ENCODE measurements around the gene TUT4.

Gene TUT4

DNA sequence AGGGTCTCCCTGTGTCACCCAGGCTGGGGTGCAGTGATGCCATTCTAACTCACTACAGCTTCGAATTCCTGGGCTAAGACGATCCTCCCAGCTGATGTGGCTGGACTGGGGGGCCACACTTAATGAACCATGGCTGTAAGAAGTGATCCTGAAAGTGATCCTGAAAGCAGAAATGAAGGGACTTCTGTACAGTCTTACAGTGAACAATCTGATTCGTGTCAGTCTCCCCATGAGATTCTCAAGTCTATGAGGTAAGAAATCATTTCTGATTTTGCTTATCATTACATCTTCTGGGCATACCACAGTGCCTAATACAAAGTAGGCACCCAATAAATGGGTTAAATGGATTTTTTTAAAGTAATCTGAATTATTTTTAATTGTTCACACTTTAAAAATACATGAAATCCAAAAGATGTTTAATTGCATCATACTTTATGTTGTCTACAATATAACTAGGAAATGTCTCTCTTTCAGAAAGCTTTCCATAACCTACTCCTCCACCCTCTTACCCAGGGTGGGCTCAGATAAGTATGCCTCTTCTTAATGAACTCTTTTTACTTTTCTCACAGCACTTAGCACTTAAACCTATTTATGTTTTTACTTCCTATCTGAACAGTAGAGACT, 21.5 kb downstream of the TUT4 start:
- DNase-seq = no peak

DNA sequence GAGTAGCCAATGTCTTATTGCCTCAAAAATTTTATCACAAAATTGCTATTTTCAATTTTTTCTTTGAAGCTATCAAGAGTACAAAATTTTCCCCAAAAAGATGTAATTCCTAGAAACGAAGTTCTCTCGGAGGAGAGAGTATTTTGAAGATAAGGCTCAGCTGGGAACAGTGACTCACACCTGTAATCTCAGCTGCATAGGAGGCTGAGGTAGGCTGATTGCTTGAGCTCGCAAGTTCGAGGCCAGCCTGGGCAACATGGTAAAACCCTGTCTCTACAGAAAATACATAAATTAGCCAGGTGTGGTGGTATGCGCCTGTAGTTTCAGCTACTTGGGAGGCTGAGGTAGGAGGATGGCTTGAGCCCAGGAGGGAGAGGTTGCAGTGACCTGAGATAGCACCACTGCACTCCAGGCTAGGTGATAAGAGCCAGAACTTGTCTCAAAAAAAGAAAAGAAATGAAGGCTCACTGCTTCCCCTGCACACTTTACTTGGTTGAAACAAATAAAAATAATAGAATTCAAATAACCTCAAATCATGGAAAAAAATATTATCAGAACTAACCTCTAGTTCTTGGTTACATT, 22.2 kb downstream of the TUT4 start:
- no peak for DNase-seq

DNA sequence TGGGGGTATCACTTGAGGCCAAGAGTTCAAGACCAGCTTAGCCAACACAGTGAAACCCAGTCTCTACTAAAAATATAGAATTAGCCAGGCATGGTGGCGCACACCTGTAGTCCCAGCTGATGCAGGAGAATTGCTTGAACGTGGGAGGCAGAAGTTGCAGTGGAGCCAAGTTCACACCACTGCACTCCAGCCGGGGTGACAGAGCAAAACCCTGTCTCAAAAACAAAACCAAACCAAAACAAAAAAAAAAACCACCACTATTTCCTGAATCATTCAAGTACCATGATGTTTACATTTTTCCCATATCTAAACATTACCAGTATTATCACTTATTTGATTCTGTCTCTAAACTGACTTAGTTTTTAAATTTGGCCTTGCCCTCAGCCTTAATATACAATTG, 29.5 kb downstream of the TUT4 start:
- peak; percentile 19 for DNase-seq

DNA sequence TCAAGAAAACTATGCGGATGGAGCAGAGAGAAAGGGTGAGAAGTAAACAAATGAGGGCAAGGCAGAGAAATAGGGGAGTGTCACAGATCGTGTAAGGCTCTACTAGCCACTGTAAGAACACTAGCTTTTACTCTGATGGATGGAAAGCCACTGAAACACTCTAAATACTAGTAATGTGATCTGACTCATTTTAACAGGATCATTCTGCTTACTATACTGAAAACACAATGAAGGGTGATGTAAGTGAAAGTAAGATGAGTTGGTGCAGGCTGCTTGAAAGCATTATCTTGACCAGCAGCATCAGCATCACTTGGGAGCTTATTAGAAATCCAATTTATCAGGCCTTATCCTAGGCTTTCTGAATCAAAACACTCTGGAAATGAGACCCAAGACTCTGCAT, 32.7 kb downstream of the TUT4 start:
- DNase-seq = no peak

DNA sequence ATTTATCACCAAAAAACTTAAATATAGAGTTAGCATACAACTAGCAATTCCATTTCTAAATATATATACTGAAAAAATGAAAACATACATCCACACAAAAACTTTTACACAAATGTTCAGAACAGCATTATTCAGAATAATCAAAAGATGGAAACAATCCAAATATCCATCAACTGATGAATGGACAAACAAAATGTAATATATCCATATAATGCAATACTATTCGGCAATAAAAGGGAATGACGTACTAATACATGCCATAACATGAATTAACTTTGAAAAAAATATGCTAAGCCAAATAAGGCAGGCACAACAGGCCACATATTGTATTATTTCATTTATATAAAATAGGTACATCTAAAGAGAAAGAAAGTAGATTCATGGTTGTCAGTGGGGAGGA, 33.9 kb downstream of the TUT4 start:
- no peak for DNase-seq

DNA sequence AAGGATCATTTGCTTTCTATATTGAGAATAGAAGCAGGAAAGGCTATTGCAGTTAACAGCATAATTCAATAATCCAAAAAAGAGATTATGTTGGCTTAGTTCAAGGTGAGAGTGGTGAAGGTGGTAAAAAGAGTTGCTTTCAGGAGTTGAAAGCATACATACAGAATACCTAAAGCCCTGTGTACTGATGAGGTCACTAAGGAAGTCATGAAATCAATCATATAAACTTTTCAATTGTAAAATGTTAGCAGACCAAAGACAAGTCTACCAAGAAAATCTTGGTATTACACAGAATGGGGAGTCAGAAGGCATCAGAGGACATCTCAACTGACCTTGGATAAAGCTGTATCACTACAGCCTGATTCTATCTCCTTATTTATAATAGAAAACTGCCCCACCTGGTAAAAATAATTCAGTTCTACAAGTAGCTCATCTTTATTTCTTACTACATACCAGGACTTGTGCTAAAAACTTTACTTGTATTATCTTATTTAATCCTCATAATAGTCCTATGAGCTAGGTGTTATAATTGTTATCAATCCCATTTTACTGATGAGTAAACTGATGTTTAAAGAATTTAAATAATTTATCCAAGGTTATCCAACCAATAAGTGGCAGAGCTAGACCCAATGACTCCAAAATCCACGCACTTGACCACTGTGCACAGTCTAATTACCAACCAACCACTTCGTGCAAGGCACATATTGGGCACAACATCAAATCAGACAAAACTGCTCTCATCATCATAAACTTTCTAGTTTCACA, 40.9 kb downstream of the TUT4 start:
- DNase-seq = no peak

DNA sequence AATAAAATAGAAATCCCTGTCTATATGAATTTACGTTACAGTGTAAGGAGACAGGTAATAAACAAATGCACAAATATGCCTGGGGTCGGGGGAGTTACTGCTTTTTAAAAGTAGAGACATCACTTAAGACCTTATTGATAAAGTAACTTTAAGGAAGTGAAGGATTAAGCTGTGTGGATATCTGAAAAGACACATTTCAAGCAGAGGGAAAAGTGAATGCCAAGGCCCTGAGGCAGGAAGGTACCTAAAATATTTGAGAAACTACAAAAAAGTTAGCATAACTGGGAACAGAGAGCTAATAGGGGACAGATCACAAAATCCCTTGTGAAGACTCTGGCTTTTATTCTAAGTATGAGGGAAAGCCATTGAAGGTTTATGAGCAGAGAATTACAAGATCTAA, 41.5 kb downstream of the TUT4 start:
- DNase-seq = no peak

DNA sequence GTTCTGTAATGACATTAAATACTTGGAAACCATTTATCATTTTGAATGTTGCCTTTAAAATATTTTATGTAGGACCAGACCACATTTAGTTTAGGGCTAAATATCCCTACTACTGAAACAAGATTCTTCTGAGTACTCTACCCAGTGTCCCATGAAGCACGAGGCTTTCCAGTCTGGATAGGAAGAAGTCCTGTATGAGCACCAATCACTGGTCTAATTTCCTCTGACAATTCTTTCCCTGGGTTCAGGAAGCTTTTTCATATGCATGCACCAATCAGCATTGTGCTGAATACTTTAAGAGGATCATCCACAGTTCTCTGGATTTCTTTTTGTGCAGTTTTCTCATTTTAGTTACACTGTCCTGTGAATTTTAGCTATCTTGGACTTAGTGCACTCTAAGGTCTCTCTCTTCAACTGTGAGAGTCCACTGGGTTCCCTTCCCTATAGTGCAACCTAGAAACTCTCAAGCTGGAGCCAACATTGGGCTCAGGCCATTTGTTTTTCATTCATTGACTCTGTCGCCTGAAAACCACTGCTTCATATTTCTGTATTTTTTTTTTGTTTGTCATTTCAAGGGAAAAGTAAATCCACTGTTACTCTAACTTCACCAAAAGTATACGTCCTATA, 45.9 kb downstream of the TUT4 start:
- no peak for DNase-seq

DNA sequence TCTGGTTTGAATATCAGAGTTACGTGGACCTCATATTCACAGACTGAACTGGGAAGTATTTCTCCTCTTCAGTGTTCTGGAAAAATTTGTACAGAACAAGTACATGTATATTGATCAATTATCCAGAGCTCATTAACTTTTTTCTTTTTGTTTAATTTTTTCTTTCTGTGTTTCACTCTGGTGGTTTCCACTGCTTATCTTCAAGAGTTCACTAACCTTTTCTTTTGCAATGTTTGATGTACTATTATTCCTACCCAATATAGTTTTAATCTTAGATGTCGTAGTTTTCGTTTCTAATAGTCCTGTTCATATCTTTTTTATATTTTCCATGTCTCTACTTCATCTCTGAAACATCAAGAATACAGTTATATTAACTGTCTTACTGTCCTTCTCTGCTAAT, 46.5 kb downstream of the TUT4 start:
- DNase-seq = no peak

DNA sequence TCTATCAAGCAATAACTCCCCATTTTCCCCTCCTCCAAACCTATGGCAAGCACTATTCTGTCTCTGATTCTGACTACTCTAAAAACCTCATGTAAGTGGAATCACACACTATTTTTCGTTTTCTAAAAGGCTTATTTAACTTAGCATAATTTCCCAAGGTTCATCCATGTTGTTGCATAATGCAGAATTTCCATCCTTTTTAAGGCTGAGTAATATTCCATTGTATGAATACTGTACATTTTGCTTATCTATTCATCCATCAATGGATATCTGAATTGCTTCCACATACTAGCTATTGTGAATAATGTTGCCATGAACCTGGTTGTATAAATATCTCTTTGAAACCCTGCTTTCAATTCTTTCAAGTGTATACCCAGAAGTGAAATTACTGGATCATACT, 48.2 kb downstream of the TUT4 start:
- DNase-seq = no peak

DNA sequence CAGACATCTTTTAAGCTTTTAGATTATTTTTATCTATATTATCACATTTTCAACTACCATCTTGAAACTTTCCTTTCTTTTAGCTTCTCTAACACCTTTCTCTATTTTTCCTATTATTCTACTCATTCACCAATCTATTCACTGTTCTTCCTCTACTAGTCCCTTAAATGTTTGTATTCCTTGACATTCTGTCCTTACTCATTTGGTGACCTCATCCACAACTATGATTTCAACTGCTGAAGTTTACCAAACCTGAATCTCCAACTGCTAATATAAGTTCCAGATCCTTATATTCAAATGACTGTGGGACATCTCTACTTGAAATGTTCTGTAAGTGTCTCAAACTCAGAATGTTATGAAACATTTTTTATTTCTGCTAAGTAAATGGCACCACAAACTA, 49.2 kb downstream of the TUT4 start:
- DNase-seq = no peak

DNA sequence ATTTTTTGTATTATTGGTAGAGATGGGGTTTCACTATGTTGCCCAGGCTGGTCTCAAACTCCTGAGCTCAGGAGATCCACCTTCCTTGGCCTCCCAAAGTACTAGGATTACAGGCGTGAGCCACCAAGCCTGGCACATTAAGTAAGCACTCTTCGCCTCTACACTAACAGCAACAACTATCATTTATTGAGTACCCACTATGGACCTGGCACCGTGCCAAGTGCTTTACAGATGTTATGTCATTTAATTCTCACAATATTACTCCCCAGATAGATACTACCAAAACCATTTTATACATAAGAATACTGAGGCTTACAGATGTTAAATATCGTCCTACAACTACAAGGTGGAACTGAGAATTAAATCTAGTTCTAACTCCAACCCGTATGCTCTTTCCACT, 50.1 kb downstream of the TUT4 start:
- no peak for DNase-seq

DNA sequence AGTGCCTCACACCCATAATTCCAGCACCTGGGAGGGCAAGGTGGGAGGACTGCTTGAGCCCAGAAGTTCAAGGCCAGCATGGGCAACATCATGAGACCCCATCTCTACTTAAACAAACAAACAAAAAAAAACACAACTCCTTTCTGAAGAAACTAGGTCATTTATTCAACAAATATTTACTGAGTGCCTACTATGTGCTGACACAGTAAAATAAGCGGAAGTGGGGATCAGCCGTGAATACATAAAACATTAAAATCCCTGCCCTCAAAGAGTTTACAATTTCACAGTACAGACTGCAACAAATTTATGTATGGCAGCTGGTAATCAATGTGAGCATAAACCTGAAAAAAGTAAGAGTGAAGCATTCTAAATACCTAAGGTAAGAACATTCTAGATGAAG, 65.3 kb downstream of the TUT4 start:
- no peak for DNase-seq

DNA sequence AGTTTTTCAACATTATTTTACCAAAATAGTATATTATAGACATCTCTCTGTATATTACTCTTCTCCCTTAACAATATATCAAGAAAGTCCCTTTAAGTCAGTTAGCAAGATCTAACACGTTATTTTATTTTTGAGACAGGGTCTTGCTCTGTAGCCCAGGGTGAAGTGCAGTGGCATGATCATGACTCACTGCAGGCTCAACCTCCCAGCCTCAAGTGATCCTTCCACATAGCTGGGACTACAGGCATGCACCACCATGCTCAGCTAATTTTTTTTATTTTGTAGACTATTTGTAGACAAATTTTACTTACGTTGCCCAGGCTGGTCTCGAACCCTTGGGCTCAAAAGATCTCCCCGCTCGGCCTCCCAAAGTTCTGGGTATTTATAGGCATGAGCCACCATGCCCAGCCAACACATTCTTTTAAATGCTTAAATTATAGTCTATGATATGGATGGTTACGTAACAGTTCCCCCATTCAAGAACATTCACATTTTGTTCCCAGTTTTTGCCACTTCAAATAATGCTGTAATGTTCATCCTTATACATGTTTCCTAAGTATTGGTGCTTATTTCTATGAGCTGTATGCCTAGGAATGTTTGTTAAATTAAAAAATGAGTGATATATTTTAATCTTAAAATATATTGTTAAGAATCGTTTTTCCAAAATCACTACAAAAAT, 70.4 kb downstream of the TUT4 start:
- no peak for DNase-seq

DNA sequence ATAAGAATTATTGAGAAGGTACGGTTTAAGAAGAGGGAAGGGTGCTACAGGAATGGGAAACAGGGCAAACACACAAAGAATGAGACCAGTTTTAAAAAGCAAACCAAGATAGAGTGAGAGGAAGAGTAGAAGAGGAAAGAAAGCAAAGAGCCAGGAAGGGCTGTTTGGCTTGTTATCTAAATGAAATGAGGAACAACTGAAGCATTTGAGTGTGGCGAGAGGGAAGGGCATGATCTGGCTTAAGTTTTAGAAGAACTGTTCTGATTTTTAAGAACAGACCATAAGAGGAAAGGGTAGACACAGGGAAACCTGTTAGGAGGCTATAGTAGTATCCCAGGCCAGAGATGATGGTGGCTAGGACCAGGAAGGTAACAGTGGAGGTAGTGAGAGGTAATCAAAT, 73.8 kb downstream of the TUT4 start:
- no peak for DNase-seq

DNA sequence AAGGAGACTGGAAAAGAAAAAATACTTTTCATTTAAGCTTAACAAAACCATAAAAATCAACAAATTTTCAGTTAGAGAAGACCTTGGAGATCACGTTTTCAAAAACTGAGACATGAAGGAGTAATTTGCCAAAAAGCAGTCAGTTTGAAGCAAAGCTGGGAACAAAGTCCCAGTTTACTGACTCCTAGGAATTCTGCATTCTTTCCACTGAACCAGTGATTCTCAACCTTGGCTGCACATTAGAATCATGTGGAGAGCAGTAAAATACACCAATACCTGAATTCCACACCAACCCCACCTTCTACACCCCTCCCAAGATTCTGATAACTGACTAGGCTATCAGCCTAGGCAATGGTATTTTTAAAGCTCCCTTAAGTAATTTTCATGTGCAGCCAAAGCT, 75.0 kb downstream of the TUT4 start:
- no peak for DNase-seq

DNA sequence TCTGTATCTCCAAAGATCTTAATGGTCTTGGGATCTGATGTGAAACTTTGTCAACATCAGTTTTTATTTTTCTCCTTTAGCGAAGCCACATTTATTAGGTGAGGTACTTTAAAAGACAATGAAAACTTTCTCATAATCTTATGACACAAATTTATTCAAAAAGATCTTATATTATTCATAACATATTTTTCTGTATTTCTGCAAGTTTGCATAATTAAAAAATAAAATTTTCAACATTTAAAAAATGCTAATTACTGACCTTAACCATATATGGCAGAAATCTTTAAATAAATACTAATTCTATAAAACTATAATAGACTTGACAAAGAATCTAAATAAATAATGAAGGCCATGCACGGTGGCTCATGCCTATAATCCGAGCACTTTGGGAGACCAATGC, 75.9 kb downstream of the TUT4 start:
- no peak for DNase-seq

DNA sequence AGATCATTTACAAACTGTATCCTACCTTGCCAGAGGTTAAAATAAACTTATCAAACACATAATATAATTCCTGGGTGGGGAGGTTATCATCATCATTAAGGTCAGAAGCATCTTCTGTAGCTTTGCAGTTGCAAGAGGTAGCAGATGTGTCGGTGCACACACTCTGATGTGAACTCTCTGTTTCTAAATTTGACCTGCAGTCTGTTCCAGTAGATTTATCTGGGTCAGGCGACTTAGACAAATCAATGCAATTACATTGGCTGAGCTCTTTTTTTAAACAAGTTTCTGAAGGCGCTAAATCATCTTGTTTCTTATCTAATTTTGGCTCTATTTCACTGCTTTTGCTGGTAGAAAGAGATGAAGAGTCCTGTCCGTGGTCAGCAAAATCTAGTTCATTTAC, 78.1 kb downstream of the TUT4 start:
- DNase-seq = no peak

DNA sequence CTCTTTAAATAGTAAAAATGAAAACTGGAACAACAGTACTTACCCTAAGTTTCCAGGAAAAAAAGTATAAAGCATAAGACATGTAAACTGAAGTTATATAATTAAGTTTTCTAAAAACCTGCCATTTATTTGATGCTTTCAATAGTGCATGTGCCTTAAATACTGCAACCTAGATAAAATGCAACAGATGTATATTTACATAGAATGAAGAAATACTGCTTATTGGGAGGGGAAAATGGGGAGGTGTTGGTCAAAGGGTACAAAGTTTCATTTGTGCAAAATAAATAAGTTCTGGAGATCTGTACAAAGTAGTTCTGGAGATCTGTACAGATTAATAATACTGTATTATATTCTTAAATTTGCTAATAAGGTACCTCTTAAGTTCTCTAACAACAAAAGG, 79.9 kb downstream of the TUT4 start:
- no peak for DNase-seq

DNA sequence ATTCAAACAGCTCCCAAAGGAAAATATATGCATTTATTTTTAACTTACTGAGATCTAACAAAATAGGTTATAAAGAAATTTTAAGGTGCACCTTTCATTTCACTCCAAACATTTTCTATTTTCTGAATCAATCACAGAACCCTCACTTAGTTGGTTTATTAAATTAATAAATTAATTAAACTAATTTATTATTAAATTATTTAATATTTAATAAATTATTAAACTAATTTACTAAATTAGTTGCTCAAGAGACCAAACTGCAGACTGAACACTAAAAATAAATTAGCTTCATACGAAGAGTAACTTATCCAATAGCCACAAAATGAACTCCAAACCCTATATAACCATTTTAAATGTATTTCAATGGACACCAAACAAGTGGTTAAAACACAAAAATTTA, 80.5 kb downstream of the TUT4 start:
- no peak for DNase-seq

DNA sequence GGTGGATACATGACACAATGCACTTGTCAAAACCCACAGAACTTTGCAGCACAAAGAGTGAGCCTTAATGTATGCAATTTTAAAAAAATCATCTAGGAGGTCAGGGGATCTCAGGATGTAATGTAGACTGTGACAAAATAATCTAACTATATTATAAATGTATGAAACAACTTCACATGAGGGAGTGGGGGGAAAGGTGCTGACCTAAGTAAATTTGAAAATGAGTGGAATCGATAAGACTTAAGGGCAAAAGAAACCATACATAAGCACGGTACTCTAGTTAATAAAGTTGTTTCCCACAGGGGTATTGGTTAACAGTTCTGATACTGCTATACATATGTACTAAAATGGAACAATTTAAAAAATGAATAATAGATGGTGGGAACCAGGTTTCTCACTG, 83.8 kb downstream of the TUT4 start:
- no peak for DNase-seq

DNA sequence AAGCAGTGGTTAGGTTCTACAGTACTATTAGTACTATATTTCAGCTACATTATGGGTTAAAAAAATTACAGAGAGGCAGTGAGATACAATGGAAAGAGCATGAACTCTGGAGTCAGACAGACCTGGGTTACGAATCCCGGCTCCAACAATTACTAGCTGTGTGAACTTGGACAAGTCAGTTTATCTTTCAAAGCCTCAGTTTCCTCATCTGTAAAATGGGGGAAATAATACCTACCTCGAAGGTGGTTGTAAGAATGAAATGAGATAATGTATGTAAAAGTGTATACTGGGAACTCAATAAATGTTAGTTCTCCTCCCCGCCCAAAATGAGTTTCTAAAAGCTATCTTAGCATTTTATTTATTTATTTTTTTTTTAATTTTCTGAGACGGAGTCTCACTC, 89.0 kb downstream of the TUT4 start:
- DNase-seq = no peak

DNA sequence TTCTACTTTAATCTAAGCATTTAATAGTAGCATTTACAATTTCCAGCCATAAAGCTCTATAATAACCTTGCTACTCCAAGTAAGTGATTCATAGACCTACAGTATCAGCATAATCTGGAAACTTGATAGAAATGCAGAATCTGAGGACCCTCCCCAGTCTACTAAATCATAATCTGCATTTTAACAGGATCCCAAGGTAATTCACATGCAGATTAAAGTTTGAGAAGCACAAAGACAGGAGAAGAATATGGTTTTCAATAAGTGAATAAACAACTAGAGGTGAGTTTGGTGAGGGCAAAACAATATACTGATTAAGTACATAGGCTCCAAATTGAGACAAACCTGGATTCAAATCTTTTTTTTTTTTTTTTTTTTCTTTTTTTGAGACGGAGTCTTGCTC, 91.1 kb downstream of the TUT4 start:
- no peak for DNase-seq

DNA sequence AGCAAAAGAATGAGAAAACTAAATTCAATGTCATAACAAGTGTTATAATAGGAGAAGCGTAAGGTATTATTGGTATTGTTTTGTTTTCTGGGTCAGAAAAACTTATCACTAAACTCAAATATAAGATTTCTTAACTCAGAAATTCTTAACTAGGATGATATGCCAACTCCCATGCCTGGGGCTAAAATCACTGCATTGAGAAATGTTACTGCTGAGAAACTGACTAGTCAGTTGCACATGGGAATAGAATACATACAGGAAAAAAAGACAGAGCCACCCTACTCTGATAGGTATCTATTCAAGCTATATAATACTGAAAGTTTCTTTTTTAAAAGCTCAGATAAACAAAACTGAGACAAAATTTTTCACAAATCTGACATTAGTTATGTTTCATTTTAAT, 92.2 kb downstream of the TUT4 start:
- no peak for DNase-seq
